ENCODE data around the gene DGKB. TPM values are rescaled to one million over a fixed set of nuclear protein-coding genes. Genes with fewer than 3 reads are reported as not detected.

DGKB gene
- total RNA-seq, 5 donors from 2014 or later (not counting 1 experiment from before 2014, with no cell fraction given): not detected

GRCh38 chr7:14834883-14835282 is 67.7 kb downstream of the DGKB start:
- peaks cover 0 to 8% (median 4%) of the 10 kb centered on the region in 3 donors for H3K9me3 Mint-ChIP-seq
- H3K27ac Mint-ChIP-seq: no peak overlapping the region
- Histone ChIP-seq H3K4me3 (ENCODE audit: control insufficient read depth in 1 of 2, extremely low read depth in 1 of 2, low read length in 1 of 2) (no peak overlapping the region), H3K36me3 (ENCODE audit: control insufficient read depth in 2 of 2, extremely low read depth in 1 of 2, insufficient read depth in 1 of 2, low read length in 1 of 2) (no peaks in the 10 kb centered on the region), H3K9me3 (no peaks in the 10 kb centered on the region), H3K4me1 (ENCODE audit: control insufficient read depth in 1 of 2, extremely low read depth in 1 of 2, insufficient read depth in 2 of 2, low read length in 2 of 2) (no peaks in the 10 kb centered on the region), H3K27ac (ENCODE audit: low read length) (no peak overlapping the region), H3K27me3 (replicated peaks in 1 of 2; ENCODE audit: control insufficient read depth in 2 of 2, extremely low read depth in 1 of 2, insufficient read depth in 2 of 2, low read length in 1 of 2) (no peaks in the 10 kb centered on the region)
- no peaks in the 10 kb centered on the region for H3K4me1 Mint-ChIP-seq
- ATAC-seq (replicated peaks in 1 of 4) (no peak), DNase-seq (no peak)
- no CpG with 5 or more reads among the region's 1 CpG for WGBS (ENCODE audit: insufficient coverage)
- POLR2A ChIA-PET: no interaction called here
- H3K4me3 Mint-ChIP-seq: no peak overlapping the region
- no peaks in the 10 kb centered on the region for H3K36me3 Mint-ChIP-seq
- H3K27me3 Mint-ChIP-seq: no peaks in the 10 kb centered on the region
- CTCF ChIA-PET: no interaction called here

GRCh38 chr7:14834456-14834855 is 68.1 kb downstream of the DGKB start:
- no peak for ATAC-seq (replicated peaks in 1 of 4)
- Mint-ChIP-seq H3K4me3 (no peak overlapping the region), H3K27ac (no peak overlapping the region), H3K4me1 (no peaks in the 10 kb centered on the region), H3K27me3 (no peaks in the 10 kb centered on the region), H3K9me3 (peaks cover 0 to 10% (median 4%) of the 10 kb centered on the region in 3 donors), H3K36me3 (no peaks in the 10 kb centered on the region)
- no peaks in the 10 kb centered on the region for H3K27me3 ChIP-seq (replicated peaks in 1 of 2; ENCODE audit: control insufficient read depth in 2 of 2, extremely low read depth in 1 of 2, insufficient read depth in 2 of 2, low read length in 1 of 2)
- H3K36me3 ChIP-seq (ENCODE audit: control insufficient read depth in 2 of 2, extremely low read depth in 1 of 2, insufficient read depth in 1 of 2, low read length in 1 of 2): no peaks in the 10 kb centered on the region
- ChIA-PET POLR2A (no interaction called here), CTCF (no interaction called here)
- DNase-seq: no peak
- no CpG with 5 or more reads among the region's 3 CpGs for WGBS (ENCODE audit: insufficient coverage)
- no peak overlapping the region for H3K27ac ChIP-seq (ENCODE audit: low read length)
- no peaks in the 10 kb centered on the region for H3K4me1 ChIP-seq (ENCODE audit: control insufficient read depth in 1 of 2, extremely low read depth in 1 of 2, insufficient read depth in 2 of 2, low read length in 2 of 2)
- no peak overlapping the region for H3K4me3 ChIP-seq (ENCODE audit: control insufficient read depth in 1 of 2, extremely low read depth in 1 of 2, low read length in 1 of 2)
- no peaks in the 10 kb centered on the region for H3K9me3 ChIP-seq

- no CpG with 5 or more reads among the region's 3 CpGs for WGBS (ENCODE audit: insufficient coverage)
- Histone ChIP-seq H3K9me3 (no peaks in the 10 kb centered on the region), H3K36me3 (ENCODE audit: control insufficient read depth in 2 of 2, extremely low read depth in 1 of 2, insufficient read depth in 1 of 2, low read length in 1 of 2) (no peaks in the 10 kb centered on the region), H3K4me1 (ENCODE audit: control insufficient read depth in 1 of 2, extremely low read depth in 1 of 2, insufficient read depth in 2 of 2, low read length in 2 of 2) (no peaks in the 10 kb centered on the region), H3K27me3 (replicated peaks in 1 of 2; ENCODE audit: control insufficient read depth in 2 of 2, extremely low read depth in 1 of 2, insufficient read depth in 2 of 2, low read length in 1 of 2) (no peaks in the 10 kb centered on the region), H3K27ac (ENCODE audit: low read length) (no peak overlapping the region), H3K4me3 (ENCODE audit: control insufficient read depth in 1 of 2, extremely low read depth in 1 of 2, low read length in 1 of 2) (no peak overlapping the region)
- H3K9me3 Mint-ChIP-seq: peaks cover 0 to 12% (median under 1%) of the 10 kb centered on the region in 3 donors
- ATAC-seq (replicated peaks in 1 of 4): no peak
- H3K4me1 Mint-ChIP-seq: no peaks in the 10 kb centered on the region
- H3K4me3 Mint-ChIP-seq: no peak overlapping the region
- no peak overlapping the region for H3K27ac Mint-ChIP-seq
- no peaks in the 10 kb centered on the region for H3K36me3 Mint-ChIP-seq
- no peaks in the 10 kb centered on the region for H3K27me3 Mint-ChIP-seq
- ChIA-PET POLR2A (no interaction called here), CTCF (no interaction called here)
- no peak for DNase-seq
Measured at GRCh38 chr7:14833707-14834106, 68.8 kb downstream of the DGKB start.

GRCh38 chr7:14828053-14828452 is 74.5 kb downstream of the DGKB start:
- H3K4me1 Mint-ChIP-seq: no peaks in the 10 kb centered on the region
- CTCF ChIA-PET: no interaction called here
- ATAC-seq (replicated peaks in 1 of 4) (no peak), DNase-seq (no peak)
- H3K4me3 ChIP-seq (ENCODE audit: control insufficient read depth in 1 of 2, extremely low read depth in 1 of 2, low read length in 1 of 2): no peak overlapping the region
- H3K27me3 Mint-ChIP-seq: no peaks in the 10 kb centered on the region
- no peak overlapping the region for H3K27ac Mint-ChIP-seq
- H3K9me3 Mint-ChIP-seq: peaks cover 0 to 20% (median 0%) of the 10 kb centered on the region in 3 donors
- POLR2A ChIA-PET: no interaction called here
- no peaks in the 10 kb centered on the region for H3K36me3 ChIP-seq (ENCODE audit: control insufficient read depth in 2 of 2, extremely low read depth in 1 of 2, insufficient read depth in 1 of 2, low read length in 1 of 2)
- H3K27ac ChIP-seq (ENCODE audit: low read length): no peak overlapping the region
- H3K27me3 ChIP-seq (replicated peaks in 1 of 2; ENCODE audit: control insufficient read depth in 2 of 2, extremely low read depth in 1 of 2, insufficient read depth in 2 of 2, low read length in 1 of 2): no peaks in the 10 kb centered on the region
- H3K36me3 Mint-ChIP-seq: no peaks in the 10 kb centered on the region
- no peaks in the 10 kb centered on the region for H3K4me1 ChIP-seq (ENCODE audit: control insufficient read depth in 1 of 2, extremely low read depth in 1 of 2, insufficient read depth in 2 of 2, low read length in 2 of 2)
- no CpG with 5 or more reads among the region's 2 CpGs for WGBS (ENCODE audit: insufficient coverage)
- no peak overlapping the region for H3K4me3 Mint-ChIP-seq
- H3K9me3 ChIP-seq: no peaks in the 10 kb centered on the region

- Histone ChIP-seq H3K4me1 (ENCODE audit: control insufficient read depth in 1 of 2, extremely low read depth in 1 of 2, insufficient read depth in 2 of 2, low read length in 2 of 2) (no peaks in the 10 kb centered on the region), H3K9me3 (no peaks in the 10 kb centered on the region), H3K27me3 (replicated peaks in 1 of 2; ENCODE audit: control insufficient read depth in 2 of 2, extremely low read depth in 1 of 2, insufficient read depth in 2 of 2, low read length in 1 of 2) (no peaks in the 10 kb centered on the region), H3K36me3 (ENCODE audit: control insufficient read depth in 2 of 2, extremely low read depth in 1 of 2, insufficient read depth in 1 of 2, low read length in 1 of 2) (no peaks in the 10 kb centered on the region), H3K4me3 (ENCODE audit: control insufficient read depth in 1 of 2, extremely low read depth in 1 of 2, low read length in 1 of 2) (no peak overlapping the region), H3K27ac (ENCODE audit: low read length) (no peak overlapping the region)
- Mint-ChIP-seq H3K4me3 (no peak overlapping the region), H3K9me3 (peaks cover 0 to 17% (median 0%) of the 10 kb centered on the region in 3 donors), H3K36me3 (no peaks in the 10 kb centered on the region), H3K27ac (no peak overlapping the region), H3K4me1 (no peaks in the 10 kb centered on the region), H3K27me3 (no peaks in the 10 kb centered on the region)
- ChIA-PET POLR2A (no interaction called here), CTCF (interaction anchor here in 1 of 2 donors (0.5 kb wide), 1 partner anchor 19 kb away, joined by 3 read pairs; no protein-coding TSS in a partner anchor)
- ATAC-seq (replicated peaks in 1 of 4) (no peak), DNase-seq (no peak)
- no CpG with 5 or more reads among the region's 1 CpG for WGBS (ENCODE audit: insufficient coverage)
Measured at GRCh38 chr7:14826426-14826825, 76.1 kb downstream of the DGKB start.

- ChIA-PET POLR2A (no interaction called here), CTCF (no interaction called here)
- H3K36me3 Mint-ChIP-seq: no peaks in the 10 kb centered on the region
- DNase-seq: no peak
- WGBS (ENCODE audit: insufficient coverage): 60% methylated on average over 3 of the region's 8 CpGs
- no peaks in the 10 kb centered on the region for H3K4me1 ChIP-seq (ENCODE audit: control insufficient read depth in 1 of 2, extremely low read depth in 1 of 2, insufficient read depth in 2 of 2, low read length in 2 of 2)
- ATAC-seq (replicated peaks in 1 of 4): no peak
- no peaks in the 10 kb centered on the region for H3K27me3 ChIP-seq (replicated peaks in 1 of 2; ENCODE audit: control insufficient read depth in 2 of 2, extremely low read depth in 1 of 2, insufficient read depth in 2 of 2, low read length in 1 of 2)
- H3K27me3 Mint-ChIP-seq: no peaks in the 10 kb centered on the region
- no peak overlapping the region for H3K27ac Mint-ChIP-seq
- no peaks in the 10 kb centered on the region for H3K4me1 Mint-ChIP-seq
- no peak overlapping the region for H3K4me3 ChIP-seq (ENCODE audit: control insufficient read depth in 1 of 2, extremely low read depth in 1 of 2, low read length in 1 of 2)
- no peaks in the 10 kb centered on the region for H3K36me3 ChIP-seq (ENCODE audit: control insufficient read depth in 2 of 2, extremely low read depth in 1 of 2, insufficient read depth in 1 of 2, low read length in 1 of 2)
- H3K27ac ChIP-seq (ENCODE audit: low read length): no peak overlapping the region
- H3K9me3 ChIP-seq: no peaks in the 10 kb centered on the region
- peaks cover 0 to 17% (median 0%) of the 10 kb centered on the region in 3 donors for H3K9me3 Mint-ChIP-seq
- H3K4me3 Mint-ChIP-seq: no peak overlapping the region
Measured at GRCh38 chr7:14825912-14826311, 76.6 kb downstream of the DGKB start.

- H3K27ac Mint-ChIP-seq: no peak overlapping the region
- no peaks in the 10 kb centered on the region for H3K36me3 ChIP-seq (ENCODE audit: control insufficient read depth in 2 of 2, extremely low read depth in 1 of 2, insufficient read depth in 1 of 2, low read length in 1 of 2)
- no peaks in the 10 kb centered on the region for H3K27me3 Mint-ChIP-seq
- no peaks in the 10 kb centered on the region for H3K36me3 Mint-ChIP-seq
- no peak for ATAC-seq (replicated peaks in 1 of 4)
- ChIA-PET CTCF (no interaction called here), POLR2A (no interaction called here)
- H3K4me1 ChIP-seq (ENCODE audit: control insufficient read depth in 1 of 2, extremely low read depth in 1 of 2, insufficient read depth in 2 of 2, low read length in 2 of 2): no peaks in the 10 kb centered on the region
- no peak for DNase-seq
- peaks cover 0 to 9% (median 0%) of the 10 kb centered on the region in 3 donors for H3K9me3 Mint-ChIP-seq
- H3K4me3 Mint-ChIP-seq: no peak overlapping the region
- no peaks in the 10 kb centered on the region for H3K4me1 Mint-ChIP-seq
- WGBS (ENCODE audit: insufficient coverage): no CpG with 5 or more reads among the region's 1 CpG
- H3K27me3 ChIP-seq (replicated peaks in 1 of 2; ENCODE audit: control insufficient read depth in 2 of 2, extremely low read depth in 1 of 2, insufficient read depth in 2 of 2, low read length in 1 of 2): no peaks in the 10 kb centered on the region
- H3K27ac ChIP-seq (ENCODE audit: low read length): no peak overlapping the region
- no peak overlapping the region for H3K4me3 ChIP-seq (ENCODE audit: control insufficient read depth in 1 of 2, extremely low read depth in 1 of 2, low read length in 1 of 2)
- no peaks in the 10 kb centered on the region for H3K9me3 ChIP-seq
Measured at GRCh38 chr7:14822481-14822854, 80.1 kb downstream of the DGKB start.
